CD8-positive, alpha-beta memory T cell (primary cell): ENCODE data around the gene ADPRH. TPM values are rescaled to one million over a fixed set of nuclear protein-coding genes. Genes with fewer than 3 reads are reported as not detected.

ENCODE experiments used
- CTCF ChIA-PET: fragments of 350-600 bp; sonication (Branson Sonifier 250); formaldehyde crosslinking; loops from one replicate; lab custom pipeline; 2021; ENCODE audit warnings: antibody characterized with exemption; lab: Charles Lee
- POLR2A ChIA-PET: fragments of 350-600 bp; sonication (Branson Sonifier 250); formaldehyde crosslinking; loops from one replicate; lab custom pipeline; 2021; ENCODE audit warnings: antibody characterized with exemption; lab: Charles Lee
- DNase-seq, 5 donors: peaks; one replicate each; pipeline versions ENCODE4 v3.0.0 to v3.0.0-alpha.2; 2020 to 2022; ENCODE audit warnings: mixed read lengths in 1 of 5
- H3K27ac ChIP-seq: one replicate; pipeline ENCODE4 v1.7.0; 2013; ENCODE audit warnings: low read depth, mild to moderate bottlenecking, low read length, moderate library complexity
- H3K27me3 ChIP-seq: 2 replicates; pipeline ENCODE4 v1.7.0; 2013; ENCODE audit warnings: low read length, mild to moderate bottlenecking; ENCODE audit not compliant: insufficient read depth, poor library complexity, severe bottlenecking
- H3K36me3 ChIP-seq: 2 replicates; pipeline ENCODE4 v1.7.0; 2013; ENCODE audit warnings: mild to moderate bottlenecking, low read length, moderate library complexity; ENCODE audit not compliant: insufficient read depth
- H3K4me1 ChIP-seq: 2 replicates; pipeline ENCODE4 v1.7.0; 2013; ENCODE audit warnings: mild to moderate bottlenecking, low read length, moderate library complexity; ENCODE audit not compliant: insufficient read depth
- H3K4me3 ChIP-seq: 2 replicates; pipeline ENCODE4 v1.7.0; 2013; ENCODE audit warnings: mild to moderate bottlenecking, low read length
- H3K9me3 ChIP-seq: 2 replicates; pipeline ENCODE4 v1.7.0; 2013; ENCODE audit warnings: mild to moderate bottlenecking, low read length
- H3K27ac Mint-ChIP-seq, 8 donors: one replicate each; pipeline ENCODE4 v1.8.0; 2020 to 2021; ENCODE audit warnings: mixed read lengths in 8 of 8, mild to moderate bottlenecking in 6 of 8, inconsistent platforms in 3 of 8, moderate library complexity in 3 of 8
- H3K27me3 Mint-ChIP-seq, 2 donors: one replicate each; pipeline ENCODE4 v1.8.0; 2020 to 2021; ENCODE audit warnings: mixed read lengths in 2 of 2, mild to moderate bottlenecking in 1 of 2, moderate library complexity in 1 of 2
- H3K36me3 Mint-ChIP-seq, 3 donors: one replicate each; pipeline ENCODE4 v1.8.0; 2020 to 2021; ENCODE audit warnings: mixed read lengths in 3 of 3, inconsistent platforms in 1 of 3, mild to moderate bottlenecking in 1 of 3
- H3K4me1 Mint-ChIP-seq, 3 donors: one replicate each; pipeline ENCODE4 v1.8.0; 2020 to 2021; ENCODE audit warnings: mixed read lengths in 3 of 3, inconsistent platforms in 1 of 3, mild to moderate bottlenecking in 1 of 3
- H3K4me3 Mint-ChIP-seq, 7 donors: one replicate each; pipeline ENCODE4 v1.8.0; 2020 to 2021; ENCODE audit warnings: mixed read lengths in 7 of 7, mild to moderate bottlenecking in 6 of 7, moderate library complexity in 4 of 7, inconsistent platforms in 2 of 7
- H3K9me3 Mint-ChIP-seq, 5 donors: one replicate each; pipeline ENCODE4 v1.8.0; 2020 to 2022; ENCODE audit warnings: mixed read lengths in 5 of 5, mild to moderate bottlenecking in 3 of 5, moderate library complexity in 2 of 5, inconsistent platforms in 1 of 5
- polyA plus RNA-seq: library from polyadenylated mRNA; unstranded; fragments of 300-500 nt; fragmentation: Illumina TruSeq; gene quantifications from one replicate; pipeline ENCODE4 v1.2.3, GENCODE V29; 2021
- total RNA-seq, 2 experiments: library from RNA; stranded (reverse); gene quantifications; one replicate each; pipeline ENCODE4 v1.2.3, GENCODE V29; 2021

Gene ADPRH
- total and polyA plus RNA-seq, 3 experiments from 2014 or later, result 2.5 to 7.9 (median 6.8) TPM

GRCh38 chr3:119613872-119614271, 34.6 kb downstream of the ADPRH start:
- no peak overlapping the region for H3K27ac ChIP-seq
- POLR2A ChIA-PET, result no interaction called here
- Mint-ChIP-seq H3K36me3 (no peaks in the 10 kb centered on the region), H3K27ac (no peak overlapping the region), H3K4me3 (no peak overlapping the region), H3K9me3 (peaks cover 0 to 1% (median 0%) of the 10 kb centered on the region in 5 donors), H3K4me1 (no peaks in the 10 kb centered on the region), H3K27me3 (peaks cover 7 to 28% of the 10 kb centered on the region in 2 donors)
- H3K27me3 ChIP-seq, result peaks cover 4% of the 10 kb centered on the region
- no peaks in the 10 kb centered on the region for H3K36me3 ChIP-seq
- no peaks in the 10 kb centered on the region for H3K9me3 ChIP-seq
- no peaks in the 10 kb centered on the region for H3K4me1 ChIP-seq
- H3K4me3 ChIP-seq, result no peak overlapping the region
- DNase-seq, result no peak
- CTCF ChIA-PET, result no interaction called here

GRCh38 chr3:119616056-119616455, 36.8 kb downstream of the ADPRH start:
- DNase-seq, result no peak
- no peaks in the 10 kb centered on the region for H3K4me1 ChIP-seq
- Mint-ChIP-seq H3K27ac (no peak overlapping the region), H3K4me1 (no peaks in the 10 kb centered on the region), H3K9me3 (peaks cover 0 to 1% (median 0%) of the 10 kb centered on the region in 5 donors), H3K4me3 (no peak overlapping the region), H3K36me3 (no peaks in the 10 kb centered on the region), H3K27me3 (peaks cover 9 to 18% of the 10 kb centered on the region in 2 donors)
- CTCF ChIA-PET, result no interaction called here
- no peaks in the 10 kb centered on the region for H3K9me3 ChIP-seq
- no peak overlapping the region for H3K27ac ChIP-seq
- H3K4me3 ChIP-seq, result no peak overlapping the region
- H3K27me3 ChIP-seq, result peaks cover 4% of the 10 kb centered on the region
- no peaks in the 10 kb centered on the region for H3K36me3 ChIP-seq
- POLR2A ChIA-PET, result no interaction called here

- POLR2A ChIA-PET, result no interaction called here
- no peaks in the 10 kb centered on the region for H3K27me3 ChIP-seq
Observed at GRCh38 chr3:119619094-119619493, 39.8 kb downstream of the ADPRH start.

GRCh38 chr3:119620899-119621298, 41.6 kb downstream of the ADPRH start:
- H3K27me3 Mint-ChIP-seq, result peaks cover 9 to 24% of the 10 kb centered on the region in 2 donors
- H3K4me3 Mint-ChIP-seq, result no peak overlapping the region
- no peaks in the 10 kb centered on the region for H3K4me1 Mint-ChIP-seq
- Histone ChIP-seq H3K27ac (no peak overlapping the region), H3K27me3 (no peaks in the 10 kb centered on the region), H3K9me3 (no peaks in the 10 kb centered on the region), H3K4me3 (no peak overlapping the region), H3K36me3 (no peaks in the 10 kb centered on the region), H3K4me1 (no peaks in the 10 kb centered on the region)
- no peaks in the 10 kb centered on the region for H3K36me3 Mint-ChIP-seq
- POLR2A ChIA-PET, result no interaction called here
- CTCF ChIA-PET, result no interaction called here
- no peak overlapping the region for H3K27ac Mint-ChIP-seq
- DNase-seq, result no peak
- no peaks in the 10 kb centered on the region for H3K9me3 Mint-ChIP-seq

More at GRCh38 chr3:119619094-119619493, 39.8 kb downstream of the ADPRH start:
- H3K9me3 Mint-ChIP-seq, result no peaks in the 10 kb centered on the region
- H3K4me3 Mint-ChIP-seq, result no peak overlapping the region
- Histone ChIP-seq H3K4me1 (no peaks in the 10 kb centered on the region), H3K36me3 (no peaks in the 10 kb centered on the region), H3K4me3 (no peak overlapping the region), H3K9me3 (no peaks in the 10 kb centered on the region), H3K27ac (no peak overlapping the region)
- peaks cover 9 to 11% of the 10 kb centered on the region in 2 donors for H3K27me3 Mint-ChIP-seq
- no peaks in the 10 kb centered on the region for H3K36me3 Mint-ChIP-seq
- CTCF ChIA-PET, result no interaction called here
- H3K4me1 Mint-ChIP-seq, result no peaks in the 10 kb centered on the region
- peak overlapping the region in 1 of 8 donors; percentile 82 for H3K27ac Mint-ChIP-seq
- DNase-seq, result no peak

DNA sequence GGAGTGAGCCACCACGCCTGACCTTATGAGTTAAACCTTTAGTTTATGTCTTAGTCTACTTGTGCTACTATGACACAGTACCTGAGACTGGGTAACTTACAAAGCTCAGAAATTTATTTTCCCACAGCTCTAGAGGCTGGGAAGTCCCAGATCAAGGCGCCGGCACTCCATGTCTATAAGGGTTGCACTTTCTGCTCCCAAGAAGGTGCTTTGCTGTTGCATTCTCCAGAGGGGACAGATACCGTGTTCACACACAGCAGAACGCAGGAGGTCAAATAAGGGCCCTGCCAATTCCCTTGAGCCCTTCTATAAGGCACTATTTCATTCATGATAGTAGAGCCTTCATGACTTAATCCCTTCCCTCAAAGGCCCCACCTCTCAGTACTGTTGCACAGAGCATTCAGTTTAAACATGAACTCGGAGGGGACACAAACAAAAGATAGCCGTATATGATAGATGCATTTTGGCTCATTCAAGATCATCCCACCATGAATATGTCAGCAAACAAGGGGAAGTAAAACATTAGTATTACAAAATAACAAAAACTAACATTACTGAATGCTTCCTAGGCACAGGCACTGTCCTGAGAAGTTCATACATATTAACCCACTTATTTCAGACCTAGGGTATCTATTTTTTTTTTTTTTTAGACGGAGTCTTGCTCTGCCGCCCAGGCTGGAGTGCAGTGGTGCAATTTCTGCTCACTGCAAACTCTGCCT, 44.9 kb downstream of the ADPRH start:
- H3K9me3 ChIP-seq, result no peaks in the 10 kb centered on the region
- ChIA-PET POLR2A (no interaction called here), CTCF (no interaction called here)
- no peaks in the 10 kb centered on the region for H3K36me3 ChIP-seq
- Mint-ChIP-seq H3K27me3 (peaks cover 7 to 29% of the 10 kb centered on the region in 2 donors), H3K27ac (no peak overlapping the region), H3K4me3 (no peak overlapping the region), H3K36me3 (no peaks in the 10 kb centered on the region), H3K4me1 (peaks cover 0 to 19% (median 12%) of the 10 kb centered on the region in 3 donors), H3K9me3 (no peaks in the 10 kb centered on the region)
- no peak for DNase-seq
- H3K4me1 ChIP-seq, result no peaks in the 10 kb centered on the region
- H3K4me3 ChIP-seq, result no peak overlapping the region
- no peaks in the 10 kb centered on the region for H3K27me3 ChIP-seq
- H3K27ac ChIP-seq, result no peak overlapping the region

DNA sequence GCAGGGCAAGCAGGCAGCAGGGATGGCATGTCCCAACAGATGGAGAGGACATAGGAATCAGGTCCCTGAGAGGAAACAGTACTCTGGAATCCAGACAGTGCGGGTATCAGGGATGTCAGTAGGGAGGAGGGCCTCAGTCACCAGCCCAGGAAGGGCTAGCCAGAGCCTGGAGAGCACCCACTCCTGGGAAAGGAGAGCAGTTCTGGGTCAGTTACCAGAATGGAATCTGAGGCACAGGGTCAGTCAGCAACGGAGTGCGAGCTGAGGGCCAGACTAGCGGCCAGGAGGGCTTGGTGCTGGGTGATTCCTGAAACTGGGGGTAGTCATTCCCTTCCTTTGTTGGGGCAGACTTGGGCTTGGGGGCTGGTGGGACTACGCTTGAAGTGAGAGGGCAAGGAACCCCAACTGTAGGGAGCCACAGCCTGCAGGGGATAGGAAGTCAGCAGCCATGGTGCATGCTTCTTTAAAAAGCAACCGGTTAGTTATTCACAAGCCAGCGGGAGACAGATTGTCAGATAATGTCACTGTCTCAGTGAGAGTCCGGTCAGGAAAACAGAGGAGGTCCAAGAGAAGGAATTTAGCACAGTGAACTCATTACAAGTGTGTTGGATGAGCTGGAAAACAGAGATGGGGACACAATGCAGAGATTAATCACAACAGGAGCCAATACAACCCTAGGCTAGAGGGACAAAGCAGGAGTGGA, 46.3 kb downstream of the ADPRH start:
- no peak for DNase-seq
- Histone ChIP-seq H3K9me3 (no peaks in the 10 kb centered on the region), H3K4me1 (no peaks in the 10 kb centered on the region), H3K36me3 (no peaks in the 10 kb centered on the region), H3K27me3 (no peaks in the 10 kb centered on the region), H3K4me3 (no peak overlapping the region), H3K27ac (no peak overlapping the region)
- Mint-ChIP-seq H3K36me3 (no peaks in the 10 kb centered on the region), H3K4me1 (peaks cover 0 to 19% (median 12%) of the 10 kb centered on the region in 3 donors), H3K9me3 (no peaks in the 10 kb centered on the region), H3K4me3 (peak overlapping the region in 1 of 7 donors; percentile 2), H3K27me3 (peaks cover 4 to 25% of the 10 kb centered on the region in 2 donors), H3K27ac (peak overlapping the region in 1 of 8 donors; percentile 88)
- ChIA-PET CTCF (no interaction called here), POLR2A (no interaction called here)

- peak overlapping the region in 1 of 7 donors; percentile 37 for H3K4me3 Mint-ChIP-seq
- CTCF ChIA-PET, result no interaction called here
- POLR2A ChIA-PET, result no interaction called here
Observed at GRCh38 chr3:119626196-119626595, 46.9 kb downstream of the ADPRH start.

DNA sequence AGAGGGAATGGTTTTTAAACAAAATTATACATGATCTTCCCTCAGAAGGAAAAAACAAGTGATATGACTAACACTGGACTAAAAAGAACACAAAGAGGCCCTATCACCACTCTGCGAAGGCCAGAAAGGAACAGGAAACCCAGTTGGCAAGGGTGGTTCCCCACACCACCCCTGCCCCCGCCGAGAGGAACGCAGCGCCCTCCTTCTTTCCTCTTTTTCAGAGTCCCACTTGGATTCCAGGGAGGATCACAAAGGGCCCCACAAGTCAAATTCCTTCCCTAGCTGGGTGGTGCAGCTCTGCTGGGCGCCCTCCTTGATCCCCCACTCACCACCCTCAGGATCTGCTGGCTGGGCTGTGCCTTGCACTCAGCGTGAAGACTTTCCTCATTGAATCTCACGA, 48.2 kb downstream of the ADPRH start:
- Histone ChIP-seq H3K36me3 (no peaks in the 10 kb centered on the region), H3K4me1 (no peaks in the 10 kb centered on the region), H3K4me3 (no peak overlapping the region), H3K9me3 (no peaks in the 10 kb centered on the region), H3K27me3 (no peaks in the 10 kb centered on the region), H3K27ac (no peak overlapping the region)
- Mint-ChIP-seq H3K9me3 (no peaks in the 10 kb centered on the region), H3K27ac (peak overlapping the region in 3 of 8 donors; percentile 30 to 56 (median 42)), H3K4me1 (peaks cover 0 to 19% (median 12%) of the 10 kb centered on the region in 3 donors), H3K36me3 (no peaks in the 10 kb centered on the region), H3K4me3 (peak overlapping the region in 5 of 7 donors; percentile 1 to 75 (median 26)), H3K27me3 (peaks cover 4 to 33% of the 10 kb centered on the region in 2 donors)
- no peak for DNase-seq
- POLR2A ChIA-PET, result no interaction called here
- CTCF ChIA-PET, result no interaction called here

More at GRCh38 chr3:119626196-119626595, 46.9 kb downstream of the ADPRH start:
- Histone ChIP-seq H3K4me3 (no peak overlapping the region), H3K27ac (no peak overlapping the region), H3K27me3 (no peaks in the 10 kb centered on the region), H3K9me3 (no peaks in the 10 kb centered on the region), H3K36me3 (no peaks in the 10 kb centered on the region), H3K4me1 (no peaks in the 10 kb centered on the region)
- no peaks in the 10 kb centered on the region for H3K9me3 Mint-ChIP-seq
- peaks cover 0 to 19% (median 12%) of the 10 kb centered on the region in 3 donors for H3K4me1 Mint-ChIP-seq
- H3K36me3 Mint-ChIP-seq, result no peaks in the 10 kb centered on the region
- no peak for DNase-seq
- H3K27ac Mint-ChIP-seq, result peak overlapping the region in 1 of 8 donors; percentile 85
- H3K27me3 Mint-ChIP-seq, result peaks cover 4 to 29% of the 10 kb centered on the region in 2 donors
